Measurements from ENCODE around the gene PTTG1IP. TPM values are rescaled to one million over a fixed set of nuclear protein-coding genes. Genes with fewer than 3 reads are reported as not detected.

The PTTG1IP gene
- total RNA-seq, 1 donor from 2014 or later = 240 TPM

DNA sequence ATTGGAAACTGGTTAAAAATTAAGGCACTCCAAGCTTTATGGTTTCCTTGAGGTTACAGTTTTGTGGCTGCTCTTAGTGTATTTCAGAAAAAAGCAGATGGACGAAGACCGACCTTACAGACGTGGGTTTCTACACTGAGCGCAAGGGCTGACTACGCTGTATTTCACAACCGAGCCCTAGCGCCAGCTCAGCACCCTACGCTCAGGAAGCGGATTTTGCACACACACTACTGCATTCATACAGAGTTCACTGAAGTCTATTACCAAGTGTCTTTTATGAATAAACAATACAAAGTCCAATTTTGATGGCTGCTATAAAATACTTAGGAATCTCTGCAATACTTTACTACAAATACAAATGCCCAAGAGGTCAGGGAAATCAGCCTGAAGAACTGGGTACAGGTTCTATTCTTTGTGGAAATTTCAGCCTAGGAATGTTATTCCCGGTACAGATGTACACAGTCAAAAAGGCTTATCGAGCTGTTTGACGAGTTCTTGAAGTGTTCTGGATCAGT, 23.8 kb downstream of the PTTG1IP start:
- Histone ChIP-seq H4K20me1 (ENCODE audit: insufficient read depth, low read length) (peaks cover 53% of the 10 kb centered on the region), H2AFZ (ENCODE audit: low read depth, low read length) (no peak overlapping the region), H3K4me3 (ENCODE audit: insufficient read depth, low read depth, low read length) (no peak overlapping the region), H3K4me2 (ENCODE audit: low read length) (no peak overlapping the region), H3K27ac (ENCODE audit: low read depth, low read length) (no peak overlapping the region), H3K36me3 (ENCODE audit: insufficient read depth, low read length) (peaks cover 21% of the 10 kb centered on the region), H3K79me2 (ENCODE audit: insufficient read depth, low read length) (peaks cover 23% of the 10 kb centered on the region), H3K9me3 (ENCODE audit: insufficient read depth, low read depth, low read length) (no peaks in the 10 kb centered on the region), H3K4me1 (ENCODE audit: insufficient read depth, low read length) (peaks cover 12% of the 10 kb centered on the region), H3K27me3 (ENCODE audit: insufficient read depth, low read length) (peaks cover under 1% of the 10 kb centered on the region), H3K9ac (ENCODE audit: low read length) (no peak overlapping the region)
- no peak for TF ChIP-seq EZH2 (IDR thresholded peaks at IDR 0.05; ENCODE audit: insufficient read depth, low read length)
- TF ChIP-seq, protein P1, sequence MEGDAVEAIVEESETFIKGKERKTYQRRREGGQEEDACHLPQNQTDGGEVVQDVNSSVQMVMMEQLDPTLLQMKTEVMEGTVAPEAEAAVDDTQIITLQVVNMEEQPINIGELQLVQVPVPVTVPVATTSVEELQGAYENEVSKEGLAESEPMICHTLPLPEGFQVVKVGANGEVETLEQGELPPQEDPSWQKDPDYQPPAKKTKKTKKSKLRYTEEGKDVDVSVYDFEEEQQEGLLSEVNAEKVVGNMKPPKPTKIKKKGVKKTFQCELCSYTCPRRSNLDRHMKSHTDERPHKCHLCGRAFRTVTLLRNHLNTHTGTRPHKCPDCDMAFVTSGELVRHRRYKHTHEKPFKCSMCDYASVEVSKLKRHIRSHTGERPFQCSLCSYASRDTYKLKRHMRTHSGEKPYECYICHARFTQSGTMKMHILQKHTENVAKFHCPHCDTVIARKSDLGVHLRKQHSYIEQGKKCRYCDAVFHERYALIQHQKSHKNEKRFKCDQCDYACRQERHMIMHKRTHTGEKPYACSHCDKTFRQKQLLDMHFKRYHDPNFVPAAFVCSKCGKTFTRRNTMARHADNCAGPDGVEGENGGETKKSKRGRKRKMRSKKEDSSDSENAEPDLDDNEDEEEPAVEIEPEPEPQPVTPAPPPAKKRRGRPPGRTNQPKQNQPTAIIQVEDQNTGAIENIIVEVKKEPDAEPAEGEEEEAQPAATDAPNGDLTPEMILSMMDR (IDR thresholded peaks at IDR 0.05; ENCODE audit: insufficient read depth, low read depth, low read length) = no peak
- Mint-ChIP-seq H3K9me3 (ENCODE audit: unreplicated experiment) (no peaks in the 10 kb centered on the region), H3K4me1 (ENCODE audit: low read depth, unreplicated experiment) (peaks cover 1% of the 10 kb centered on the region), H3K36me3 (ENCODE audit: low read depth, unreplicated experiment) (peaks cover 23% of the 10 kb centered on the region), H3K4me3 (ENCODE audit: unreplicated experiment) (no peak overlapping the region), H3K27ac (ENCODE audit: unreplicated experiment) (no peak overlapping the region), H3K27me3 (ENCODE audit: low read depth, unreplicated experiment) (peaks cover 5% of the 10 kb centered on the region)
- FAIRE-seq (no peak), DNase-seq (ENCODE audit: low read depth) (no peak)

DNA sequence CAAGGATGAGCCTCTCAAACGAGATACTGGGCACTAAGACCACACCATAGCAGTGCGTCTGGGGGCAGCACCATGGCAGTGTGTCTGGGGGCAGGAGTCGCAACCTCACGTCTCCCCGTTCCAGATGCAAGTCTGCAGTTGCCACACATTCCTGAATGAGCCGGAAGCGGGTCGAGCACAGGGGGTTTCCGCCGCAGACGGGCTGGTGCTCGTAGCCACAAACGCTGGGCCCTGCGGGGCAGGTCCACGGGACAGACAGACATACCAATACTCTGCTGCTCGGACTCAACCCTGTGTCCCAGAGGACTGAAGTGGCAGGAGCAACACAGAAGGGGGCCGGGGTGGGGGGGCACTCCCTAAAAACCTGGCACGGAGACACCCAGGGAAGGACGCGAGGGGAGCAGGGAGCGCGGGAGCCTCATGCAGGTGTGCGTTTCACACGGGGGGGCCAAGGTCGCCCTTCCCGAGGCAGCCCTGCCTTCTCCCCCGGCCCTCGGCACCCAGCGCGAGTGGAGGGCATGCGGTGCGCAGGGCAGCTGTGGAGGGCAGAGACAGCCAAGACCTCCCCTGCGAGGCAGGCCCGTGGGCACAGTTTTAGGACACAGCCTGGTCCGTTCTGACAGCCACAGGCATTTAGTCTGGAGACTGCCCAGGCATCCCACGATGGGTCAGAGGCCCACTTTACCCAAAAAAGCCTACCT, 24.5 kb downstream of the PTTG1IP start:
- Histone ChIP-seq H3K36me3 (ENCODE audit: insufficient read depth, low read length) (peaks cover 19% of the 10 kb centered on the region), H3K4me2 (ENCODE audit: low read length) (no peak overlapping the region), H3K4me3 (ENCODE audit: insufficient read depth, low read depth, low read length) (no peak overlapping the region), H3K9me3 (ENCODE audit: insufficient read depth, low read depth, low read length) (no peaks in the 10 kb centered on the region), H3K27me3 (ENCODE audit: insufficient read depth, low read length) (peaks cover 2% of the 10 kb centered on the region), H2AFZ (ENCODE audit: low read depth, low read length) (no peak overlapping the region), H3K79me2 (ENCODE audit: insufficient read depth, low read length) (peaks cover 16% of the 10 kb centered on the region), H4K20me1 (ENCODE audit: insufficient read depth, low read length) (peaks cover 46% of the 10 kb centered on the region), H3K4me1 (ENCODE audit: insufficient read depth, low read length) (peaks cover 12% of the 10 kb centered on the region), H3K27ac (ENCODE audit: low read depth, low read length) (no peak overlapping the region), H3K9ac (ENCODE audit: low read length) (no peak overlapping the region)
- Mint-ChIP-seq H3K36me3 (ENCODE audit: low read depth, unreplicated experiment) (peaks cover 20% of the 10 kb centered on the region), H3K4me3 (ENCODE audit: unreplicated experiment) (no peak overlapping the region), H3K27me3 (ENCODE audit: low read depth, unreplicated experiment) (peaks cover 9% of the 10 kb centered on the region), H3K4me1 (ENCODE audit: low read depth, unreplicated experiment) (peaks cover 1% of the 10 kb centered on the region), H3K9me3 (ENCODE audit: unreplicated experiment) (no peaks in the 10 kb centered on the region), H3K27ac (ENCODE audit: unreplicated experiment) (no peak overlapping the region)
- TF ChIP-seq, protein P1 (IDR thresholded peaks at IDR 0.05; ENCODE audit: insufficient read depth, low read depth, low read length) = no peak
- no peak for TF ChIP-seq EZH2 (IDR thresholded peaks at IDR 0.05; ENCODE audit: insufficient read depth, low read length)
- DNase-seq (ENCODE audit: low read depth) = no peak
- FAIRE-seq = no peak

Measured in astrocyte (in vitro differentiated cells and primary cell).